ENCODE data around the gene RPL23.

- TF ChIP-seq, protein P1, sequence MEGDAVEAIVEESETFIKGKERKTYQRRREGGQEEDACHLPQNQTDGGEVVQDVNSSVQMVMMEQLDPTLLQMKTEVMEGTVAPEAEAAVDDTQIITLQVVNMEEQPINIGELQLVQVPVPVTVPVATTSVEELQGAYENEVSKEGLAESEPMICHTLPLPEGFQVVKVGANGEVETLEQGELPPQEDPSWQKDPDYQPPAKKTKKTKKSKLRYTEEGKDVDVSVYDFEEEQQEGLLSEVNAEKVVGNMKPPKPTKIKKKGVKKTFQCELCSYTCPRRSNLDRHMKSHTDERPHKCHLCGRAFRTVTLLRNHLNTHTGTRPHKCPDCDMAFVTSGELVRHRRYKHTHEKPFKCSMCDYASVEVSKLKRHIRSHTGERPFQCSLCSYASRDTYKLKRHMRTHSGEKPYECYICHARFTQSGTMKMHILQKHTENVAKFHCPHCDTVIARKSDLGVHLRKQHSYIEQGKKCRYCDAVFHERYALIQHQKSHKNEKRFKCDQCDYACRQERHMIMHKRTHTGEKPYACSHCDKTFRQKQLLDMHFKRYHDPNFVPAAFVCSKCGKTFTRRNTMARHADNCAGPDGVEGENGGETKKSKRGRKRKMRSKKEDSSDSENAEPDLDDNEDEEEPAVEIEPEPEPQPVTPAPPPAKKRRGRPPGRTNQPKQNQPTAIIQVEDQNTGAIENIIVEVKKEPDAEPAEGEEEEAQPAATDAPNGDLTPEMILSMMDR (IDR thresholded peaks at IDR 0.05), result no peak
- TF ChIP-seq EZH2 (IDR thresholded peaks at IDR 0.05), result no peak
- no peak for TF ChIP-seq EZH2phosphoT487 (IDR thresholded peaks at IDR 0.05)
Measured at GRCh38 chr17:38872027-38872511, 18.5 kb upstream of the RPL23 start.

Measured in neural progenitor cell (in vitro differentiated cells).